NOMO-1 (cell line): ENCODE measurements around the gene PRKG1.
"Not testable (repeated sequence)": the region's sequence is repeated elsewhere in the genome, so short reads cannot be mapped to it uniquely, and the experiment has no call there.

Experiments used
- DNase-seq, 2 experiments: peaks; one replicate each; lab custom pipeline; 2025; ENCODE audit not compliant: unreplicated experiment in 2 of 2; lab: John Stamatoyannopoulos, UW

PRKG1 gene

GRCh38 chr10:52215745-52216361 is 1141.6 kb downstream of the PRKG1 start:
- peak; percentile 25 to 43 for DNase-seq

- peak in 1 of 2 experiments; percentile 33 for DNase-seq
Observed at GRCh38 chr10:52216852-52217251, 1142.6 kb downstream of the PRKG1 start.

- DNase-seq: no peak
Observed at GRCh38 chr10:52217531-52217930, 1143.2 kb downstream of the PRKG1 start.

GRCh38 chr10:52220947-52221346 is 1146.7 kb downstream of the PRKG1 start:
- no peak for DNase-seq

- no peak for DNase-seq
Observed at GRCh38 chr10:52221923-52222322, 1147.6 kb downstream of the PRKG1 start.

DNA sequence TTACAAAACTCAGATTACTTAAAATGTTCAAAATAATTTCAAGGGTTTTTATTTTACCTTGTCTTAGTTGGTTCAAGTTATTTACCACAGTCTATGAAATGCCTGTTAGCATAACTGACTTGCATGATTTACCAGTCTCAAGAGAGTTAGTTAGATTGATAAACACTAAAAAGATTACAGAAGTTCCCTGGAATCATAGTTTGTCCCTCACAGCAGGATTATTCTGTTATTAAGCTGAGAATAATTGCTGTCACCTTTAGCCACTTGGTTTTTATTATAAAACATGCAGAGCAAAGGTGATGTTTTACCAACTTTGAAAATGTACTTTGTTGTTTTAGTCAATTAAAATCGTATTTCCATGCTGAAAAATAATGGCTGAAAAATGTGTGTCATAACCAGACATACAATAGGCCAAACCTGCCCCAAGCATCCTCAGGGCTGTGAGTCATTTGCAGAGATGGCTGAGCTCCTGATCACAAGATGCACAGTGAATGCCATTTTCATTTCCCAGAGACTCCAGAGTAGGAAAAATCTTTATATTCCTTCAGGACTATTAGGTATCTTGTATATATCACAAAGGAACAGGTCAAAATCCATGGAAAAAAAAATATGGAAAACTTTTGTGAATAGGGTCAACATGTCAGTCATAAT is 1152.0 kb downstream of the PRKG1 start:
- DNase-seq: no peak

- DNase-seq: no peak
Observed at GRCh38 chr10:52228556-52228955, 1154.3 kb downstream of the PRKG1 start.

DNA sequence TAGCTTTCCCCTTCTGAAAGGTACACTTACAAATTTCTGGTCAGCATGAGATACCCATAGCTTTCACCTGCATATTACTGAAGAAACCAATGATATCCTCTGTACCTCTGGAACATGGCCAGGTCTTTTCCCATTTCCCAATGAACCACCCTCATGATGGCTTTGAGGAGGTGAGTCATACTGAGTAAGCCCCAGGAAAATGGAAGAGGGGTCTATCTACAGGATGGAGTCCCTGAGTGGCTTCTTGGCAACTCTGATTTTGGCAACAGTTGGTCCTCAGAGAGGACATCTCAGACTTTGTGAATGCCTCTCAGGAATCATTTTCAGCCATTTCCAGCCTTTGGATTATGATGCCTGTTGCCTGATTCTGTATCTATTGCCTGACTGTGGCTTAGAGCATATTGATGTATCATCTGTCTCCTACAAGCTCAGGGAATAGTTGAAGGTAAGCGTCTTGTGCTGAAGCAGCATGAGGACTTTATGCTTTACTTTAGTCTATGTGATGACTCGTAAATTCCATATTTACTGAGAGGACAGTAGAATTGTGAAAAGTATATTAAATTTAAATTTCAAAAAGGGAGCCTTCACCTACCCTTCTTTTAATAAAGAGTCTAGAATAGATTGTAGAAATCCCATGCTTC is 1155.1 kb downstream of the PRKG1 start:
- no peak for DNase-seq

DNA sequence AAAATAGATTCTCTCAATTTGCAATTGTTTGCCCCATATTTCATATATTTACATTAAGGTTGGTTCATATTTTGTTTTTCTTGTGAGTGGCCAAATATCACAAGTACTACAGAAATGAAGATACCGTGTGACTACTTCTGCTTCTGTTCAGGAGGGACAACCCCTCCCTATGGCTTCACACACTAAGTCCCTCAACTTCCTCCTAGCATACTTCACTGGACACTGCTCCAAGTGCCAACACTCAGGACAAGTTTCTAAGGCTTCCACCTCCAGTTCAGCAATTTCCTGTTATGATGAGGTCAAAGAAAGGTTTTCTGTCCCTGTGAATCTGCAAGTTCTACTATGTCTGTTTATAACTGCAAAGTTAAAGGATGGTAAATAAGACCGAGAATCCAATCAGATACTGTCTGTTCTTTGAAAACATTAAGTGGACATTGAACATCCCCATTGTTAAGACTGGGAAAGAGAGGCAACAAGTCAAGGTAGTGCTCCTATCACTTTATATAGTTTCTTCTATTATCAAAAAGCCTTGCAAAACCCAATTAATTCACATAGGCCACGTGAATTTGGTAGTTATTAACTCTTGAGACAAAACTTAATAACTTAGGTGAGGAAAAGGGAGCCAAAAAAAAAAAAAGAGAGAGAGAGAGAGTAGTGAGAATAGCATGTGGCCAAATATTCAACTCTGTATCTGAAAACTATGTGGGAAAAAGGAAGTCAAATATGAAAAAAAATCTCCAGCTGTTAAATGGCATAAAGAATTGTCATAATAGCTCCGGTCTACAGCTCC is 1158.5 kb downstream of the PRKG1 start:
- no peak for DNase-seq

- DNase-seq: not testable (repeated sequence)
Observed at GRCh38 chr10:52233351-52233991, 1159.2 kb downstream of the PRKG1 start.

- DNase-seq: no peak
Observed at GRCh38 chr10:52239771-52240170, 1165.5 kb downstream of the PRKG1 start.

DNA sequence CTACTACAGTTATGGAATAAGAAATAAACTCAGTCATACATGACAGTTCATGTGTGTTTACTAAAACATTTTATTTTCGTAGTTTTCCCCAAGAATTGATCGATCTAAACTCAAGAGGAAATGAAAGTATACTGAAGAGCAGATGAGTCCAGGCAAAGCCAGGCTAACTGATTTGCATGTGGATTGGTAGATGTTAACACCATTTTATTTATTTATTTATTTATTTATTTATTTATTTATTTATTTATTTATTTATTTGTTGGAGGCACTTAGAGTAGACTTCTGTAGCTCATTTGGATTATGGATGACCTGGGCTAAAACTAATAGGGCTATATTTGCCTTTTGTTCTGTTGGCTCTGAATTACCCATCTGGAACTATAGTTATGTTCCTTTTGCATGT is 1171.3 kb downstream of the PRKG1 start:
- no peak for DNase-seq

DNA sequence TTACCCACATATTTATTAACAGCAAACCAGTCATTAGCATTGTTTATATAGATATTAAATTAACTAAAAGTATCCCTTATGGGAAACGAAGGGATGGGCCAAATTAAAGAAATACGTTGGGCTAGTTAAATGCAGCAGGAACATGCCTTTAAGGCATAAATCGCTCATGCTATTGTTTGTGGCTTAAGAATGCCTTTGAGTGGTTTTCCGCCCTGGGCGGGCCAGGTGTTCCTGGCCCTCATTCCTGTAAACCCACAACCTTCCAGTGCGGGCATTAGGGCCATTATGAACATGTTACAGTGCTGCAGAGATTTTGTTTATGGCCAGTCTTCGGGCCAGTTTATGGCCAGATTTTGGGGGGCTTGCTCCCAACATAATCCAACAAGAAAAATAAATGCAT is 1173.6 kb downstream of the PRKG1 start:
- DNase-seq: not testable (repeated sequence)

DNA sequence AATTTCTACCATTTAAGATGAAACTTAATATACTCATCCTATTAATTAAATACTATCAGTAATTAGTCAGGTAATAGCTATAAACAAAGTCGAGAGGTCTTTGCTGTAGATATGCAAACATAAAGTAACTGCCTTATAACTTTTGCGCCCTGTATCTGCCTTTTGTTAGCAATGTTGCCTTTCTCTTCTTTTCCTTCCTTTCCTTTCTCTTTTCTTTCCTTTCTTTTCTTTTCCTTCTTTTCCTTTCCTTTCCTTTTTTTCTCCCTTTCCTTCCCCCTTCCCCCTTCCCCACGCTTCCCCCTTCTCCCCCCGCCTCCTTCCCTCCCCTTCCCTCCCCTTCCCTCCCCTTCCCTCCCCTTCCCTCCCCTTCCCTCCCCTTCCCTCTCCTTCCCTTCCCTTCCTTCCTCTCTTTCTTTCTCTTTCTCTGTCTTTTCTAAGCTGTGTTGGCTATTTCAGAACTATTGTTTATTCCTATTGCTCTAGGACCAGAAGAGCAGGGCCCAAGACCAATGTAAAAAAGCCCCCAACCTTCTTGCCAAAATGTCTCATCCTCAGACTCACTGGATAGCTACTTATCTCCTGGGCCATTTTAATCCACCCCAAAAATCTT is 1174.5 kb downstream of the PRKG1 start:
- no peak for DNase-seq

DNA sequence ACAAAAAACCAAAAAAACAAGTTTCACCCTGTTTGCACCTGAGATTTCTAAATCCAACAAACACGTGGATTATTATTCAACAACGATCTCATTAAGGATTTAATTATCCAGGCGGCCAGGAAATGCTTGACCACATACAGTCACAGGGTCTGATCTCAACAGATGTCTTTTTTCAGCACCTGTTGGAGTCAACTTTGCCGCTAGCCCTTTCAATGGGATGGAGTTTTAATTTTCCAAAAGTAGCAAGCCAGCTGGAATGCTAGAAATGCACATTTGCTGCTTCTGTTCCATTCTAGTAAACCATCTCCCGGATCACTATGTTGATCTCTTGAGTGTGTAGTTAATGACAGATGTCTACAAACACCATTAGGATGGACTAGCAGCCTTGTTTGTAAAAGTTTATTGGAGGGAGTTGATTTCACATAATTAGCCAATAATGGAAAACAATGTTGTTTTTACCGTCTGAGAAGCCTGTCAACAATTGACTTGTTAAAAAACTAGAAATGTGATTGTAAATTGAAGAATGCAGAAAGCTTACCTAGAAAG is 1175.6 kb downstream of the PRKG1 start:
- DNase-seq: no peak

DNA sequence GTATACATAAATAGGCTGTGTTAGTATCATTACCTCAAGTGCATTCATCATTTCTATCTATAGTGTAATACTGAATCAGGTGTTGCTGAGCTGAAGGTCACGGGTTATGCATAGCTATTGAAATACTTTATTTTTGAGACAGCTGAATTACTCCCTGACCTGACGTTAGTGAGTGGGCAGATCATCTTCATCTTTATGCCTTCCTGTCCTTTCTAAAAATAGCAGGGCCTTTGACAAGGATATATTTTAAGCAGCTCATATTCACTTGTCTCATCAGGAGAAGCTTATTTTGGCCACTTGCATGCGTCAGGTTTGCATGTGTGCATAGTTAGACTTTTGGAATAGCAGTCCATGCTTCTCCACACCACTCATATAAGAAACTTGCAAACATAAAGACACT is 1176.2 kb downstream of the PRKG1 start:
- DNase-seq: no peak

GRCh38 chr10:52252307-52252706 is 1178.0 kb downstream of the PRKG1 start:
- no peak for DNase-seq

DNA sequence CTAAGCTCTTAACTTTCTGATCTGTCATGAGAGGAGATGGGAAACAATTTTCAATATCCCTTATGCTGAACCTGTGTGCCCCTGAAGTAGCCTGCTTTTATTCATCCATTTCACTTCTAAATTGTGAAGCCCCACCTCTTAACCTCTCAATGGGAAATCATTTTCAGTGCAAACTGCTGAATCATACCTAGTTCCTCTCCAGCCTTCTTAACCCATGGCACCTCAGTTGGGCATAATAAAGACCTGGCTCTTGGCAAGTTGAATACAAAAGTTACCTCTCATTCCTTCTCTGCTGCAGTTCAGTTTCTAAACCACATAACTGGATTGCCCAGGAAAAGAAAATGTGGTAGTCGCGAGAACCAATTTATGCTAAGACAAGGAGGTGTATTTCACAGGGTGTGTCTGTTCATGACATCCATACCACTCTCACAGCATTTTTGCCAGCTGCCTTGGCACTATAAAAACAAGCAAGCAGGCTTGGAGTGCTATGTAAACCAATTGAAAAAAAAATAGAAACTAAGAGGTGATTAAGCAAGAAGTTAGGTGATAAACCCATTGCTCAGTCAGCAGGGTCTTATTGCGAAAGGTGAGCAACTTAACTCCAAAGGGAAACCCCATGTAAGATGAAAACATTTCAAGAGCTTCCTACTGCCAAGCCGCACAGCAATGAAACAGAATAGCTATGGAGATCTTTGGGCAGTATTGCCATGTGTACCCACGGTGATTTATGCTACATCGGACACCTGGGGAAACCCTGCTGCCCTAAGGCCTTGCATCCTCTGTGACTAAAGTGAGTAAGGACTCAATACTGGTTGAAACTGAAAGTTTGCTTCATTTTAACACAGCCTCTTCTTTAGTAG is 1182.8 kb downstream of the PRKG1 start:
- DNase-seq: no peak

DNA sequence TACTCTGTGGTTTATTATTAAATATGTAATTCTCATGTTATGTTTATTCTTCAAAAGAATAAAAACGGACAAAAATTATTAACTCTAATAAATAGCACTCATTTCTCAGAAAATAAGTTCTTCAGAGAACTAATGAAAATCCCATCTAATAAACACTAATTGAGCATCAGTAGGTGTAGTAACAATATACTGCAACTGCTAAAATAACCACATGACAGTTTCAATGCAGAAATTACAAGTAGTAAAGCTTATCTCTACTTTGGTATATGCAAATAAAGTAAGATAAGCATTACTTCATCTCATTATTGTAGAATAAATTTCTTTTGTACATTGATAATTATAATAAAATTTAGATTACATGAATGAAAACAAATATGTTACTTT is 1183.4 kb downstream of the PRKG1 start:
- DNase-seq: no peak
